ENCODE measurements around the gene XPOT.

DNA sequence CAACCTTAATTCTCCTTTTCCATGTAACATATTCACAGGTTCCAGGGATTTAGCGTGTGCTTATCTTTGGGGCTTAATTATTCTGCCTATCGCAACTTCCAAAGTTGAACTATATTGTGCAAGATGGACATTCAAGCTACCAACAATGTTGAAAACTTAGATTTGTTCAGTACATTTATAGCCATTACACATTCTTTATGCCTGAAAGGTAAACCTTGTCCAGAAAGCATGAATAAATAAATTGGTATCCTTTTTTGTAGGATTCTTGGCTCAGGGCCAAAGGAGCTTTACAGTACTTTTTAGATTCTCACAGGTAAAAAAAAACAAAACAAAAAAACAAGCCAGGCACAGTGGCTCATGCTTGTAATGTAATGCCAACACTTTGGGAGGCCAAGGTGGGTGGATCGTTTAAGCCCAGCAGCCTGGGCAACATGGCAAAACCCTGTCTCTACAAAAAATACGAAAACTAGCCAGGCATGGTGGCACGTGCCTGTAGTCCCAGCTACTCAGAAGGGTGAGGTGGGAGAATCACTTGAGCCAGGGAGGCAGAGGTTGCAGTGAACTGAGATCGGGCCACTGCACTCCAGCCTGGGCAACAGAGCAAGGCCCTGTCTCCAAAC, 16.9 kb upstream of the XPOT start:
- no peak for TF ChIP-seq CTCF (IDR thresholded peaks at IDR 0.05)
- no peak for TF ChIP-seq ZFX (IDR thresholded peaks at IDR 0.05; ENCODE audit: borderline replicate concordance)
